ENCODE data around the gene KLK10.

KLK10 gene

GRCh38 chr19:51025809-51026553, 6.5 kb upstream of the KLK10 start:
- DNase-seq (ENCODE audit: low spot score): no peak

GRCh38 chr19:51025401-51025800, 5.9 kb upstream of the KLK10 start:
- no peak for DNase-seq (ENCODE audit: low spot score)

GRCh38 chr19:51024924-51025323, 5.4 kb upstream of the KLK10 start:
- no peak for DNase-seq (ENCODE audit: low spot score)

GRCh38 chr19:51023946-51024345, 4.4 kb upstream of the KLK10 start:
- no peak for DNase-seq (ENCODE audit: low spot score)

- DNase-seq (ENCODE audit: low spot score): no peak
Measured at GRCh38 chr19:51022526-51022925, 3.0 kb upstream of the KLK10 start.

- peak; percentile 46 for DNase-seq (ENCODE audit: low spot score)
Measured at GRCh38 chr19:51020988-51021651, 1.6 kb upstream of the KLK10 start.

- no peak for DNase-seq (ENCODE audit: low spot score)
Measured at GRCh38 chr19:51018745-51019543, 565 bp downstream of the KLK10 start.

GRCh38 chr19:51016798-51017683, 2.5 kb downstream of the KLK10 start:
- peak; percentile 64 for DNase-seq (ENCODE audit: low spot score)

- no peak for DNase-seq (ENCODE audit: low spot score)
Measured at GRCh38 chr19:51015691-51016267, 3.7 kb downstream of the KLK10 start.

GRCh38 chr19:51014242-51014641, 5.3 kb downstream of the KLK10 start:
- DNase-seq (ENCODE audit: low spot score): no peak

- DNase-seq (ENCODE audit: low spot score): no peak
Measured at GRCh38 chr19:51012661-51013190, 6.8 kb downstream of the KLK10 start.

GRCh38 chr19:51010066-51010795, 9.3 kb downstream of the KLK10 start:
- DNase-seq (ENCODE audit: low spot score): no peak

GRCh38 chr19:51009061-51009891, 10.2 kb downstream of the KLK10 start:
- DNase-seq (ENCODE audit: low spot score): no peak

GRCh38 chr19:51007488-51007887, 12.0 kb downstream of the KLK10 start:
- DNase-seq (ENCODE audit: low spot score): no peak

GRCh38 chr19:51006406-51006805, 13.1 kb downstream of the KLK10 start:
- no peak for DNase-seq (ENCODE audit: low spot score)

- no peak for DNase-seq (ENCODE audit: low spot score)
Measured at GRCh38 chr19:51005248-51005647, 14.3 kb downstream of the KLK10 start.

GRCh38 chr19:51003316-51003715, 16.2 kb downstream of the KLK10 start:
- no peak for DNase-seq (ENCODE audit: low spot score)

GRCh38 chr19:51002542-51003311, 16.8 kb downstream of the KLK10 start:
- DNase-seq (ENCODE audit: low spot score): no peak

GRCh38 chr19:51002089-51002532, 17.4 kb downstream of the KLK10 start:
- DNase-seq (ENCODE audit: low spot score): no peak
